MM.1S (cell line): ENCODE data around the gene UTP25.

Experiments used
- CTCF ChIP-seq: fragments of 300-600 bp; sonication (generic); IDR thresholded peaks from 2 replicates; pipeline ENCODE4 v1.5.1; 2016; ENCODE audit warnings: antibody characterized with exemption, low read length, mixed read lengths
- EZH2phosphoT487 ChIP-seq: fragments of 300-600 bp; sonication (generic); IDR thresholded peaks from 2 replicates; pipeline ENCODE4 v1.6.1; 2018; ENCODE audit warnings: antibody characterized with exemption, low read length

GRCh38 chr1:209807509-209807908, 20.3 kb upstream of the UTP25 start:
- no peak for TF ChIP-seq EZH2phosphoT487
- no peak for TF ChIP-seq CTCF
